Panc1 (cell line): Measurements from ENCODE around the gene USH2A. TPM values are rescaled to one million over a fixed set of nuclear protein-coding genes. Genes with fewer than 3 reads are reported as not detected.

ENCODE experiments used
- ATAC-seq: fragments of 200-7000 bp; cut with Tn5 transposase; 2 replicates; pipeline ENCODE4 v1.9.1; 2020; ENCODE audit warnings: mild to moderate bottlenecking, moderate library complexity
- BruUV-seq: library from RNA; stranded (reverse); fragments of 400-500 nt; replicated peaks from 2 replicates; lab custom pipeline; 2021; lab: Mats Ljungman, UMichigan
- CTCF ChIA-PET: fragments of 300-600 bp; sonication (Branson Sonifier 250); formaldehyde crosslinking; loops from one replicate; lab custom pipeline; 2022; ENCODE audit warnings: antibody characterized with exemption; lab: Charles Lee
- POLR2A ChIA-PET: fragments of 300-600 bp; sonication (Branson Sonifier 250); formaldehyde crosslinking; loops from one replicate; lab custom pipeline; 2022; ENCODE audit warnings: antibody characterized with exemption; lab: Charles Lee
- DNase-seq: peaks from one replicate; pipeline ENCODE4 v3.0.0-alpha.2; 2010; ENCODE audit warnings: low read depth, low spot score
- H3K27ac ChIP-seq: 2 replicates; pipeline ENCODE4 v1.5.1; 2011; ENCODE audit warnings: mild to moderate bottlenecking, low read length, inconsistent platforms
- H3K27me3 ChIP-seq: fragments of 200-500 bp; sonication (Bioruptor generic); 2 replicates; pipeline ENCODE4 v1.6.0; 2014; ENCODE audit warnings: low read length, inconsistent platforms; ENCODE audit not compliant: control insufficient read depth, insufficient read depth
- H3K36me3 ChIP-seq: fragments of 200-500 bp; sonication (Bioruptor generic); 2 replicates; pipeline ENCODE4 v1.5.1; 2014; ENCODE audit warnings: inconsistent platforms, mild to moderate bottlenecking, low read length, moderate library complexity; ENCODE audit not compliant: control insufficient read depth, insufficient read depth
- H3K4me1 ChIP-seq: 2 replicates; pipeline ENCODE4 v1.5.1; 2011; ENCODE audit warnings: inconsistent platforms, mild to moderate bottlenecking, low read length, moderate library complexity; ENCODE audit not compliant: control insufficient read depth, insufficient read depth
- H3K4me3 ChIP-seq, 2 experiments: 2 replicates each; pipeline ENCODE4 v1.5.1; 2011 to 2012; ENCODE audit warnings: low read depth in 2 of 2, low read length in 2 of 2, mild to moderate bottlenecking in 2 of 2, inconsistent platforms in 1 of 2, moderate library complexity in 1 of 2
- H3K9me3 ChIP-seq: fragments of 200-500 bp; sonication (Bioruptor generic); 2 replicates; pipeline ENCODE4 v1.5.1; 2014; ENCODE audit warnings: low read depth, mild to moderate bottlenecking, inconsistent platforms, low read length, moderate library complexity; ENCODE audit not compliant: control insufficient read depth, insufficient read depth
- CTCF ChIP-seq: fragments of 450-650 bp; IDR thresholded peaks from 2 replicates; pipeline ENCODE4 v1.5.1; 2017; ENCODE audit warnings: mild to moderate bottlenecking
- POLR2AphosphoS5 ChIP-seq: IDR thresholded peaks from 2 replicates; pipeline ENCODE4 v1.6.1; 2012; ENCODE audit warnings: mild to moderate bottlenecking, low read depth, low read length, moderate library complexity
- REST ChIP-seq, 2 experiments: IDR thresholded peaks; 2 replicates each; pipeline ENCODE4 v1.6.1; 2011 to 2012; ENCODE audit warnings: low read depth in 2 of 2, control low read depth in 1 of 2, low read length in 1 of 2, mild to moderate bottlenecking in 1 of 2, moderate library complexity in 1 of 2; ENCODE audit not compliant: insufficient read depth in 1 of 2
- SIN3A ChIP-seq: IDR thresholded peaks from 2 replicates; pipeline ENCODE4 v1.6.1; 2012; ENCODE audit warnings: low read depth, mild to moderate bottlenecking, low read length, moderate library complexity, borderline replicate concordance; ENCODE audit not compliant: insufficient read depth
- TCF7L2 ChIP-seq: IDR thresholded peaks from 2 replicates; pipeline ENCODE4 v1.6.1; 2011; ENCODE audit warnings: mild to moderate bottlenecking, low read depth, low read length, inconsistent platforms
- in situ Hi-C: cut with HindIII; loops from 2 replicates; pipeline ENCODE4 v1.10.0; 2016; ENCODE audit warnings: low sequenced_read_pairs, low pct_unique_long_range_greater_than_20kb
- intact Hi-C: fragments of 100-400 bp; cut with micrococcal nuclease; formaldehyde crosslinking; loops from one replicate; pipeline ENCODE4 v1.10.0; 2022; ENCODE audit not compliant: unreplicated experiment
- total RNA-seq: library from RNA; stranded (reverse); gene quantifications from one replicate; pipeline ENCODE4 v1.2.1, GENCODE V29; 2021; ENCODE audit not compliant: unreplicated experiment

USH2A gene
- total RNA-seq, 1 experiment from 2014 or later: not detected

GRCh38 chr1:216258856-216259255 lies 164.4 kb downstream of the USH2A start:
- Histone ChIP-seq H3K4me3 (no peak overlapping the region), H3K9me3 (no peaks in the 10 kb centered on the region), H3K27me3 (no peaks in the 10 kb centered on the region), H3K27ac (no peak overlapping the region), H3K36me3 (no peaks in the 10 kb centered on the region), H3K4me1 (no peaks in the 10 kb centered on the region)
- in situ Hi-C loops: no loop called here
- BruUV-seq: no TSS peak
- CTCF ChIA-PET: no interaction called here
- POLR2A ChIA-PET: no interaction called here
- ATAC-seq (no peak), DNase-seq (no peak)
- intact Hi-C loops: no loop called here
- TF ChIP-seq POLR2AphosphoS5: no peak

- no peaks in the 10 kb centered on the region for H3K9me3 ChIP-seq
- H3K27me3 ChIP-seq: no peaks in the 10 kb centered on the region
- no TSS peak for BruUV-seq
- H3K36me3 ChIP-seq: no peaks in the 10 kb centered on the region
- no peaks in the 10 kb centered on the region for H3K4me1 ChIP-seq
- no peak overlapping the region for H3K27ac ChIP-seq
- ATAC-seq: no peak
- in situ Hi-C loops: no loop called here
- ChIA-PET CTCF (no interaction called here), POLR2A (no interaction called here)
- no peak for DNase-seq
- intact Hi-C loops: no loop called here
- no peak for TF ChIP-seq POLR2AphosphoS5
- no peak for TF ChIP-seq CTCF
- no peak for TF ChIP-seq SIN3A
- no peak overlapping the region for H3K4me3 ChIP-seq
These were observed 164.9 kb downstream of the USH2A start for GRCh38 chr1:216258386-216258785.

GRCh38 chr1:216250861-216251260 lies 172.4 kb downstream of the USH2A start:
- Histone ChIP-seq H3K27me3 (no peaks in the 10 kb centered on the region), H3K36me3 (no peaks in the 10 kb centered on the region), H3K4me1 (no peaks in the 10 kb centered on the region), H3K9me3 (no peaks in the 10 kb centered on the region), H3K4me3 (no peak overlapping the region), H3K27ac (no peak overlapping the region)
- POLR2A ChIA-PET: no interaction called here
- intact Hi-C loops: no loop called here
- ATAC-seq (no peak), DNase-seq (no peak)
- in situ Hi-C loops: no loop called here
- TF ChIP-seq TCF7L2: no peak
- no TSS peak for BruUV-seq
- CTCF ChIA-PET: no interaction called here

- intact Hi-C loops (no loop called here), in situ Hi-C loops (no loop called here)
- no peaks in the 10 kb centered on the region for H3K27me3 ChIP-seq
- no peaks in the 10 kb centered on the region for H3K9me3 ChIP-seq
- no peaks in the 10 kb centered on the region for H3K4me1 ChIP-seq
- ChIA-PET CTCF (no interaction called here), POLR2A (no interaction called here)
- BruUV-seq: no TSS peak
- H3K36me3 ChIP-seq: no peaks in the 10 kb centered on the region
- H3K4me3 ChIP-seq: no peak overlapping the region
- TF ChIP-seq SIN3A: no peak
- no peak for TF ChIP-seq TCF7L2
- TF ChIP-seq CTCF: no peak
- no peak for TF ChIP-seq POLR2AphosphoS5
- TF ChIP-seq REST (IDR thresholded peaks at IDR 0.05; ENCODE audit: insufficient read depth in 1 of 2, low read depth in 2 of 2, low read length in 1 of 2): no peak
- no peak for ATAC-seq
- H3K27ac ChIP-seq: no peak overlapping the region
- no peak for DNase-seq
These were observed 174.6 kb downstream of the USH2A start for GRCh38 chr1:216248628-216249027.
